Bone marrow (tissue), 2 donors: ENCODE measurements around the gene SERTM1.

Experiments
- DNase-seq, 2 donors: peaks; one replicate each; lab custom pipeline; 2025; lab: John Stamatoyannopoulos, UW

Gene SERTM1

GRCh38 chr13:36673838-36674326, at the start of gene SERTM1:
SERTM1 (plus strand) TSS chr13:36674020; CDS start chr13:36695079, 21,059 bp downstream.
- no peak for DNase-seq

DNA sequence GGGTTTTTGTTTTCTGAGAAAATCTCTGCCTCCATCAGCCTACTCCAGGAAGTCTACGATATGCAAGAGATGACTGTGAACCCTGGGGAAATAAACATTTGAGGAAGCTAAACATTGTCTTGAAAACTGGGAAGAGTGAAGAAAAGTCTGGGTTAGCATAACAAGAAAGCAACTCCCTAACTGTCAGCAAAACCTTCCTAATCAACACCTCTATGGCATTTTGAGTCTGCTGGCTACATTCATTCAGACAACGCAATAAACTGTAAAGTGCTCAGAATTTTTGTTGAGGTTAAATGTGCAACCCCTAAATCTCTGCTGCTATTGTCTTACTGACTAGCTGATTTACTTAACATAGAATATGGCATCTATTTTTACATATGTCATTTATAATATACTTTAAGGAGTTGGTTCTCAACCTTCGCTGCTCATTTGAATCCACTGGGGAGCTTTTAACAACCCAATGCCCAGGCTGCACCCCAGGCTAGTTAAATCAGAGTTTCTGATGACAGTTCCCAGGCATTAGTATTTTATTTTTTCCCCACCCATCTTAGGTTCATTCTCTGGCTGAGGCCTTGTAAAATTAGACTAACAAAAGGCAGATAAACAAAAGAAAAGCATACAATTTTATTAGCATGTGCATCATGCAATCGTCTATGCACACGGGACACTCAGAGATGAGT, 45.3 kb upstream of the SERTM1 start:
- DNase-seq: no peak

- no peak for DNase-seq
These were observed 44.8 kb upstream of the SERTM1 start for GRCh38 chr13:36629057-36629385.

DNA sequence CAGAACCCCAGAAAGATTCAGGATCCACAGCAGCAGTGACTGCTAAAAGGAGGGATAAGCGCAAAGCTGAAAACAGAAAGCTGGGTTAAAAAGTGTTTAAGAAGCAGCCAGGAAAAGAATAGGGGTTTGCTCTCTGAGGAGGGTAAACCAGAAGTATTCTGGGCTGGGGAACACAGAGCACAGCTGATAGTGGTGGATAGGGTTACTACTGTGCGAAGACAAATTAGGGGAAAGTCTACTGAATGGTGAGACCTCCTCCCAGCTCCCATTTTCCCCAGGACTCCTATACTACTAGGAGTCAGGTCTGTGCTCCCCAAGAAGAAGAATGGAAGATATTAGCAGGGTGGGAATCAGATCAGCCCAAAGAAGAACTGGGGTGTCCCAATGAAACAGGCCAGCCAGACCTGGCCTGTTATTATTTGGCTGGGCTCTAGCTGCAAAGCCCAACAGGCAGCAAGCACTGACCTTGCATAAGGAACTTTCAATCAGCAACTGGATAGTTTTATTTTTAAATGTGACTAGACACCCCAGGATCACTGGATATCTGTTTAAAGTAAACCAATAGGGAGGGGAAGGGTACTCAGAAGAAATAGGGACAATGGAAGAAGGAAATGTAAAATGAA, 43.5 kb upstream of the SERTM1 start:
- no peak for DNase-seq

DNA sequence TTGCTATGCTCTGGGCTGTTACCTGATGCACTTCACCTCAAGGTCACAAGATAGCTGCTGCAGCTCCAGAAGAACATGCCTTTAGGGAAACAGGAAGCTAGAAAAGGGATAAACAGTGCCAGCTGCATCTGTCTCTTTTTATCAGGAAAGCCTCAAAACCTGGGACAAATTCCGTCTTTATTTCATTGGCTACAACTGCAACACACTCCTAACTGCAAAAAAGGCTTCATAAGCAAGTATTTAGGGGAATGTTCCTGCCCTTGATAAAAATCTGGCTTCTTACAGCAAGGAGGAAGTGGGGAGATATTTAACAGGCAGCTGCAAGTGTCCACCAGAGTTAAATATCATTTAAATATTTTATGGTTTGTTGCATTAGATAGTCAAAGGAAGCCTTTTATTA, 34.2 kb upstream of the SERTM1 start:
- no peak for DNase-seq

GRCh38 chr13:36650611-36651010, 23.2 kb upstream of the SERTM1 start:
- DNase-seq: no peak

DNA sequence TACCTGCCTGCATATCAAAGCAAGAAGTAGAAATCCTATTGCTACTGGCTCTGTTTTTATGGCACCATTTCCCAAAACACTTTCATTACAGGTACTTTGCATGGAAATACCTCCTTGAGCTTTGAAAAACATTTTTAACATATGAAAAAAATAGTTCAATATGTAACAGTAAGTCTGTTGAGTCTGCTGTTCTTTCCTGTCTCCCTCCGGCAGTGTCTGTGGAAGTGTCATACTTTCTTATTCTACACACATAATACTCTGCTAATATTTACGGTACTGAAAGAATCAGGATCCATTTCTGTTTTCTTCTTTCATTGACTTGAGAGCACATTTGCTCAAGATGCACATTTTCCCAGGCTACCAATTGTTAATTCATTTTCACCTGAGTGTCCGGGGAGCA, 8.2 kb upstream of the SERTM1 start:
- DNase-seq: no peak

- DNase-seq: no peak
These were observed 7.2 kb upstream of the SERTM1 start for GRCh38 chr13:36666477-36667229.

DNA sequence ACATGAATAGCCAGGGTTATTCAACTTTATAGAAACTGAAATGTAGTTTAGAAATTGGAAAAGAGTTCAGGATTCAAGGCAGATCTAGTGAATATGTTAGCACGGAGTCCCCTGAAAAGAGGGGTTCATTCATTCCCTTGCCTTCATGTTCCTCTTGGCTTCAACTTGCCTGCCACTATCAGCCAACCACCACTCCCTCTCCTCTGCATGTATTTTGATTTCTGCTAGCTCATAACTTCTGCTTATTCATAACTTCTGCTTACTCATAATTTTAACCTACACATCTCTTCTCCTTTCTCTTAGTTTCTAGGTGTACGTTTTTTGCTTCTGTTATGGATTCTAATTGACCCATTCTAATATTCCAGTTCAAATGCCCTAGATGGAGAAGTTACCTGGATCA, 5.5 kb upstream of the SERTM1 start:
- DNase-seq: no peak

DNA sequence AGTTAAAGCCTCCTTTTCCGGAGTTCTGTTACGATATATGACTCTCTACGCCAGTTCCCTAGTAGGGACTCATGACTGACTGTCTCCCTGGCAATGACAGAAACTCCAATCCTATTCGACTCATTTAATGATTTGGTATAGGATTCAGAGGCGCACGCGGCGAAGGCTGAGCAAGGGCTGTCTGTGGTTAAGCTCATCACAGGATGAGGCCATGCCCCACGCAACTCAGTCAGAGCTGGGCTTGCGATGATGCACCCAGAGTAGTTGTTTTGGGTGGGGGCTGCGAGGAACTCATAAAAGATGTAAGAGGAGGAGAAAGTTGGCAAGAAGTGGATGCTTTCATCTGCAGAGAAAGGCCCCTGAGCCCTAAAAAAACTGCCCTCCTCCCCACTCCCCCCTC, 468 bp upstream of the SERTM1 start:
- DNase-seq: no peak

- no peak for DNase-seq
These were observed 755 bp downstream of the SERTM1 start for GRCh38 chr13:36674337-36675212.

DNA sequence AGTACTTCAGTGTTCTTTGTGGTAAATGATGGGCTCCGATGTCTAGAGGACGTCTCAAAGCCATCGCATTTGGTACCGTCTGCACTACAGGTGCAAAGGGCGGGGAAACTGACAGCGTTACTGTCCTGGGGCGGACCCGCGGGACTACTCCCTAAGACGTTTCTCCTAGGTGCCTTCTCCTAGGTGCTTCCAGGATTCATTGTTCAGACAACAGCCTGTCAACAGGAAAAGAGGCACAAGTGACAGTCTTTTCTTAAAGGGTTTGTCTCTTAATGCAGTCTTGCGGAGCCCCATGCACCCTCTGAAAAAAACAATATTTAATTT, 1.4 kb downstream of the SERTM1 start:
- no peak for DNase-seq

DNA sequence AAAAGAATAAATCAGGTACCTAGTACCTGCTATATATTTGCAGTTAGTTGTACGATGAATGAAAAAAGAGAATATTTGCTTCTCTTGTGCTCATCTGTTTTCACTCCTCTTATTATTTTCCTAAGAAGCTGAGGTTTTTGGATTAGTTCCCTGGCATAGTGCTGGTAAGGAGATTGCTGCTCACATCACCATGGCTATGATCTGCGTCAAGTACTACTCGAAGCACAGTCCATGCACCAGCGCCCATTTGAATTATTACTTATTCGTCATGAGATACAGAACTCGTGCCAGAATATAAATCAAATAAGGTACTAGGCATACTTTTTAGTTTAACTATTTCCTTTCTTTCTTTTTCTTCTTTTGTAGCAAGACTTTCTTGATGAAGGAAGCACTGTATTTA, 7.1 kb downstream of the SERTM1 start:
- no peak for DNase-seq

DNA sequence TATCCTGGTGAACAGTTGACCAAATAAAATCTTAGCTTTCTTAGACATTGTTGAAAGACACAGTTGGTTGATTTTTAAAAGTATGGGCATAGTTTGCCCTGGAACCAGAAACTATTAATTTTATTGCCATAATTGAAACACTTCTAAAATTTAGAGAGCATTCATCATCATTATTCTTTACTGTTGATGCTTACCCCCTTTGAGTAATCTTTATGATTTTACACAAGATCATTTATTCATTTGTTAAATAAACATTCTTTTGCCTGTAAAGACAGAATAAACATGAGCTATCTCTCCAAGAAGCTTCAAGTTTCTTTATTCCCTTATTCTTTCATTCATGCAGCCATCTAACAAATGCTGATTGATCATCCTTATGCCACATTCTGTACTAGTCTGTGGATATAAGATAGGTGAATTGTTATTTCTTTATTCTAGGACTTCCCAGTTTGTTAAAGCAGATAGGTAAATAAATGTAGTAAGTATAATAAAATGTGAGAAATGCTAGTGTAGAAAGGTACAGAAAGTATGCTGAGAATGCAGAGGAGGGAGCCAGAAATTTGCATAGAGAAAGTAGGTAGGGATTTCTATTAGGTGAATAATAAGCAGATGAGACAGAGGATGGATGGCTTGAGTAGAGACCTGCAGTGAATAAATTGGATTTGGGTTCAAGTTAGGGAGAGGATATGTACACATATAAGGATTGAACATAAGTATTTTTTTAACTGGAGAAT, 8.2 kb downstream of the SERTM1 start:
- no peak for DNase-seq

- no peak for DNase-seq
These were observed 9.9 kb downstream of the SERTM1 start for GRCh38 chr13:36683701-36684100.

- DNase-seq: no peak
These were observed 12.1 kb downstream of the SERTM1 start for GRCh38 chr13:36685927-36686326.

DNA sequence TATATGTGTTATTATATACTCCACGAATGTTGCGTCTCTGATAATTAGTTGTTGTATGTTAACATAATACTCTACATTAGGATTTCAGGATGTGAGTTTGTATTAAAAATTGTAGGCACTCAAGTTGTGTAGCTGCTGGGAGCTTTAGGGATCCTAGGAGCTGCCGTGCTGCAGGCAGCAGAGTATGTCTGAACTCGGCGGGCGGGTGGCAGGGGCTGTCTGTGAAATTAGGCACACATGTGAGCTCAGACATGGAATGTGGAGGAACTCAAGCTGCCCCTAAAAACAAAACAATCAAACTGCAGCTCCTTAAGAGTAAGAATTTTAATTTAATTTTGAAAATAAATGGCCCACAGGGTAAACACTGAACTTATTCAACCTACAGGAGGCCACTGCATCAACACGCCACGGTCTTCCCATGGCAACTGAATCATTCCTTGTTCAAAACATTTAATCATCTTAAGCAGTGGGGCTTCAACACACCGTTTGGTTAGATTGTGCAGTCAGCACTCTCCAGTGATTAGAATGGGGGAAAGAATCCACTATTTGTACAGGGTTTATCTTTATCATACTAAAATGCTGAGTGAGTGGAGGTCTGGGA, 22.7 kb downstream of the SERTM1 start:
- no peak for DNase-seq

DNA sequence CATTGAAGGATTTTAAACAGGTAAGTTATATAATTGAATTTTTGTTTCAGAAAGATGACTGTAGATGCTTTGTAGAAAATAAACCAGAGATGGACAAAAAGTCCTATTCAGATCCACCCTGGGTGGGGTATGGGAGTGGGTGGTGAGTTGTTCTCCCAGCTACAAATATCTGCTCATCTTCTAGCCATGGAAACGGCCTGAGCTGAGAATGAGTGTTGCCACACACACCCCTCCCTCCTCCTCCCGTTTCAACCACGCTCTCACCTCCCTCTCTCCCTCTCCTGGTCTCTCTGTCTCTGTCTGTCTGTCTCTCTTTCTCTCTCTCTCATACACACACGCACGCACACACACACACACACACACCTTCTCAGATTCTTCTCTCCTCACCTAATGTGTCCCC, 26.4 kb downstream of the SERTM1 start:
- DNase-seq: no peak

DNA sequence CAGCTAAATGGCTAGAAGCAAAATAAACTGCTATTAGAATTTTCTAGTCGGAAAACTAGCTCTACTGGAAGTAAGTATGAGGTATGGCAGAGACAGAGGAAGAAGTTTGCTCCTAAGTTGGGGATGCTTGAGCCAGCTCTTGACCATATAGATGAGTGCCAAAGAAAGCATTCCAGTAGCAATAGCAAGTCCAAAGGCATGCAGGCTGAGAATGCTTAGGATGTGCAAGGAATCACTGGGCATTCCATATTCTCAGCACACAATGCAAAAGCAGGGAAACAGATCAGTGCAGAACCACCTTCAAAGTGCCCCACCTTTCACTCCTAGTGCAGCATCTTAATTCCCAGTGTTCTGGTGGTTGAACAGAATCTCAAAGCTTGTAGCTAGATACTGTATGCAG, 32.9 kb downstream of the SERTM1 start:
- DNase-seq: no peak

- DNase-seq: no peak
These were observed 35.5 kb downstream of the SERTM1 start for GRCh38 chr13:36709136-36709890.

GRCh38 chr13:36710396-36710795, 36.6 kb downstream of the SERTM1 start:
- DNase-seq: no peak
